GM12878 (cell line): ENCODE results near the gene FTO. TPM values are rescaled to one million over a fixed set of nuclear protein-coding genes. Genes with fewer than 3 reads are reported as not detected.

Source experiments
- ATAC-seq: fragments of 200-7000 bp; cut with Tn5 transposase; 3 replicates; pipeline ENCODE4 v1.9.1; 2020; ENCODE audit warnings: mild to moderate bottlenecking, moderate library complexity
- BruUV-seq: library from RNA; stranded (reverse); fragments of 400-500 nt; replicated peaks from 2 replicates; lab custom pipeline; 2021; lab: Mats Ljungman, UMichigan
- CTCF ChIA-PET: fragments of 300-600 bp; sonication (Branson Sonifier 250); formaldehyde crosslinking; extraction: SDS; loops from one replicate; lab custom pipeline; 2021; ENCODE audit warnings: inconsistent platforms; lab: Yijun Ruan, JAX
- POLR2A ChIA-PET: fragments of 350-600 bp; formaldehyde crosslinking; extraction: SDS; loops from one replicate; lab custom pipeline; 2021; ENCODE audit warnings: inconsistent platforms; lab: Charles Lee
- RAD21 ChIA-PET: fragments of 300-600 bp; sonication (Branson Sonifier 250); formaldehyde crosslinking; loops from one replicate; lab custom pipeline; 2023; ENCODE audit warnings: antibody characterized with exemption; ENCODE audit not compliant: unreplicated experiment; lab: Charles Lee
- SMC1A ChIA-PET: fragments of 300-600 bp; sonication (Branson Sonifier 250); formaldehyde crosslinking; loops from one replicate; lab custom pipeline; 2023; ENCODE audit not compliant: unreplicated experiment, uncharacterized antibody; lab: Charles Lee
- DNase-seq: peaks from one replicate; pipeline ENCODE4 v3.0.0-alpha.2; 2011; ENCODE audit warnings: low read depth, low spot score
- FAIRE-seq: peaks from 3 replicates; lab custom pipeline; 2011; peaks lifted over from hg19 to GRCh38; lab: Jason Lieb, UNC
- H2AFZ ChIP-seq: 2 replicates; pipeline ENCODE4 v1.6.0; 2011; ENCODE audit warnings: low read depth, low read length, control low read depth; ENCODE audit not compliant: control insufficient read depth
- H3K27ac ChIP-seq: 2 replicates; pipeline ENCODE4 v1.5.1; 2011; ENCODE audit warnings: control low read depth; ENCODE audit not compliant: control insufficient read depth, insufficient read depth
- H3K27me3 ChIP-seq, 2 experiments: replicated peaks in 1 of 2; 2 replicates each; pipeline versions ENCODE4 v1.6.0 to v1.6.1; 2011; ENCODE audit warnings: low read length in 1 of 2; ENCODE audit not compliant: control insufficient read depth in 2 of 2, insufficient read depth in 2 of 2
- H3K36me3 ChIP-seq, 2 experiments: 2 replicates each; pipeline ENCODE4 v1.5.1; 2011; ENCODE audit warnings: low read length in 1 of 2; ENCODE audit not compliant: control insufficient read depth in 2 of 2, insufficient read depth in 2 of 2
- H3K4me1 ChIP-seq: 2 replicates; pipeline ENCODE4 v1.6.1; 2011; ENCODE audit warnings: mild to moderate bottlenecking, low read length, moderate library complexity, mixed read lengths; ENCODE audit not compliant: control insufficient read depth, insufficient read depth
- H3K4me2 ChIP-seq: 2 replicates; pipeline ENCODE4 v1.6.0; 2011; ENCODE audit warnings: control low read depth; ENCODE audit not compliant: control insufficient read depth, insufficient read depth
- H3K4me3 ChIP-seq: fragments of 200-600 bp; sonication (generic); 2 replicates; pipeline ENCODE4 v1.5.1; 2016
- H3K79me2 ChIP-seq: 2 replicates; pipeline ENCODE4 v1.6.0; 2011; ENCODE audit warnings: low read length; ENCODE audit not compliant: control insufficient read depth, insufficient read depth
- H3K9ac ChIP-seq: 2 replicates; pipeline ENCODE4 v1.8.0; 2011; ENCODE audit warnings: low read length, control low read depth, mixed read lengths; ENCODE audit not compliant: control insufficient read depth, insufficient read depth
- H3K9me3 ChIP-seq: replicated peaks from 3 replicates; pipeline ENCODE4 v1.5.1; 2011; ENCODE audit warnings: mild to moderate bottlenecking, low read length; ENCODE audit not compliant: control insufficient read depth, insufficient read depth
- H4K20me1 ChIP-seq: 2 replicates; pipeline ENCODE4 v1.6.0; 2011; ENCODE audit not compliant: control insufficient read depth, insufficient read depth
- BACH1 ChIP-seq: fragments of 450-650 bp; IDR thresholded peaks from 2 replicates; pipeline ENCODE4 v1.6.1; 2017; ENCODE audit warnings: mild to moderate bottlenecking, borderline replicate concordance
- GATAD2B ChIP-seq: fragments of 450-650 bp; conservative IDR thresholded peaks from 2 replicates; pipeline ENCODE4 v1.6.1; 2017; ENCODE audit warnings: low read depth, mild to moderate bottlenecking, moderate library complexity
- MTA3 ChIP-seq: IDR thresholded peaks from 2 replicates; pipeline ENCODE4 v1.6.1; 2012; ENCODE audit warnings: low read length, inconsistent platforms, borderline replicate concordance
- NBN ChIP-seq: fragments of 450-650 bp; IDR thresholded peaks from 2 replicates; pipeline ENCODE4 v1.6.1; 2016
- NFIC ChIP-seq: IDR thresholded peaks from 2 replicates; pipeline ENCODE4 v1.6.1; 2012; ENCODE audit warnings: low read depth, mild to moderate bottlenecking, inconsistent platforms, low read length, moderate library complexity
- POU2F2 ChIP-seq: IDR thresholded peaks from 3 replicates; pipeline ENCODE4 v1.6.1; 2011; ENCODE audit warnings: low read depth, mild to moderate bottlenecking, low read length, borderline replicate concordance
- RAD51 ChIP-seq: fragments of 450-650 bp; IDR thresholded peaks from 2 replicates; pipeline ENCODE4 v1.6.1; 2016; ENCODE audit warnings: moderate library complexity, mild to moderate bottlenecking, inconsistent platforms
- RB1 ChIP-seq: fragments of 450-650 bp; formaldehyde crosslinking; IDR thresholded peaks from 2 replicates; pipeline ENCODE4 v1.6.1; 2017; ENCODE audit warnings: mild to moderate bottlenecking, borderline replicate concordance
- SIN3A ChIP-seq: IDR thresholded peaks from 2 replicates; pipeline ENCODE4 v1.6.1; 2012; ENCODE audit warnings: low read depth, low read length, improper control_type of control experiment
- SREBF1 ChIP-seq: IDR thresholded peaks from 2 replicates; pipeline ENCODE4 v1.6.1; 2012; ENCODE audit warnings: mild to moderate bottlenecking, low read length
- SUZ12 ChIP-seq: fragments of 200-600 bp; sonication (generic); IDR thresholded peaks from one replicate; pipeline ENCODE4 v1.6.1; 2018; ENCODE audit warnings: antibody characterized with exemption, mild to moderate bottlenecking; ENCODE audit not compliant: unreplicated experiment
- ZNF207 ChIP-seq: fragments of 450-650 bp; IDR thresholded peaks from 2 replicates; pipeline ENCODE4 v1.6.1; 2014; ENCODE audit warnings: antibody characterized with exemption, mild to moderate bottlenecking, borderline replicate concordance
- whole genome bisulfite sequencing: methylation state at CpG from one replicate; pipeline ENCODE4 v1.1.6; 2016; ENCODE audit warnings: low lambda C conversion rate; ENCODE audit not compliant: insufficient replicate concordance, insufficient coverage; ENCODE audit errors: missing lambda C conversion rate; 5-methylcytosine and 5-hydroxymethylcytosine counted together
- in situ Hi-C: fragments of 300-500 bp; cut with MboI; formaldehyde crosslinking; loops from 9 replicates; pipeline ENCODE4 v1.14.3; 2018; ENCODE audit warnings: mixed read lengths
- intact Hi-C: fragments of 100-400 bp; cut with micrococcal nuclease; formaldehyde crosslinking; loops from one replicate; pipeline ENCODE4 v1.14.2; 2022; ENCODE audit not compliant: unreplicated experiment
- polyA plus RNA-seq, 11 experiments: library from polyadenylated mRNA; depleted of rRNA in 4 of 11; unstranded in 6 of 11; stranded (reverse) in 5 of 11; fragments of >200 nt; fragmentation: Nextera tagmentation in 4 of 11; fragmentation: Illumina TruSeq in 1 of 11; extraction: Ambion mirVana in 4 of 11; extraction: Trizol in 1 of 11; gene quantifications; 1 replicate in 1 of 11; 2 replicates in 10 of 11; pipeline versions ENCODE4 v1.2.1 to v1.2.3, GENCODE V29; 2011 to 2016; ENCODE audit warnings: inconsistent platforms in 2 of 11, missing spikeins in 2 of 11, low read depth in 1 of 11
- total RNA-seq, 4 experiments: library from RNA; depleted of rRNA in 3 of 4; stranded (reverse); fragments of >200 nt in 3 of 4; fragmentation: Illumina TruSeq in 1 of 4; extraction: Trizol in 1 of 4; gene quantifications; 2 replicates each; pipeline versions ENCODE4 v1.2.1 to v1.2.3, GENCODE V29; 2013 to 2021
- TF ChIP-seq, protein P1 (sequence below): fragments of 450-650 bp; IDR thresholded peaks from 2 replicates; pipeline ENCODE4 v1.6.1; 2017; ENCODE audit warnings: mild to moderate bottlenecking
- TF ChIP-seq, protein P2 (sequence below): fragments of 450-650 bp; formaldehyde crosslinking; IDR thresholded peaks from 2 replicates; pipeline ENCODE4 v1.5.0; 2022; ENCODE audit warnings: mild to moderate bottlenecking, missing genetic modification characterization
- TF ChIP-seq, protein P3 (sequence below): fragments of 450-650 bp; IDR thresholded peaks from 2 replicates; pipeline ENCODE4 v1.6.1; 2017; ENCODE audit warnings: antibody characterized with exemption, mild to moderate bottlenecking, moderate library complexity

The FTO gene
- total and polyA plus RNA-seq, 10 of the 15 experiments (the other 5 are each of a cell fraction or from before 2014, with no cell fraction given), result 20.1 to 55.0 (median 47.0) TPM

DNA sequence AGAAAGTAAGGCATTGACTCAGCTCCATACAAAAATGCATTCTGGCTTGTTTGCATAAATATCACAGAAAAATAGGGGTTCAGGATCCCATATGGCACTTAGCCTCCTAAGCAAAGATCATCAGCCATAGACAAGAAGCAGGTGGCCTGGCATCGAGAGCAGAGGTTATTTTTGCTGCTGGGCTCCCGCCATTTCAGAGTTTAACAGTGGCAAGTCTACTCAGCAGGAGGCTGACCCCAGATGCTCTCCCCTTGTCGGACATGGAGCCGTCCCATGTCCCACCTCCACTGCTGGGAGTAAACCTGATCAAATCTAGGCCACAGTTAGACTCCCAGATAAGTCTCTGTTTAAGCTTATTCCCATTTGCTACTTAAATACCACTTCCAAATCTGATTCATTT, 269.1 kb downstream of the FTO start (continued):
- TF ChIP-seq, protein P1, sequence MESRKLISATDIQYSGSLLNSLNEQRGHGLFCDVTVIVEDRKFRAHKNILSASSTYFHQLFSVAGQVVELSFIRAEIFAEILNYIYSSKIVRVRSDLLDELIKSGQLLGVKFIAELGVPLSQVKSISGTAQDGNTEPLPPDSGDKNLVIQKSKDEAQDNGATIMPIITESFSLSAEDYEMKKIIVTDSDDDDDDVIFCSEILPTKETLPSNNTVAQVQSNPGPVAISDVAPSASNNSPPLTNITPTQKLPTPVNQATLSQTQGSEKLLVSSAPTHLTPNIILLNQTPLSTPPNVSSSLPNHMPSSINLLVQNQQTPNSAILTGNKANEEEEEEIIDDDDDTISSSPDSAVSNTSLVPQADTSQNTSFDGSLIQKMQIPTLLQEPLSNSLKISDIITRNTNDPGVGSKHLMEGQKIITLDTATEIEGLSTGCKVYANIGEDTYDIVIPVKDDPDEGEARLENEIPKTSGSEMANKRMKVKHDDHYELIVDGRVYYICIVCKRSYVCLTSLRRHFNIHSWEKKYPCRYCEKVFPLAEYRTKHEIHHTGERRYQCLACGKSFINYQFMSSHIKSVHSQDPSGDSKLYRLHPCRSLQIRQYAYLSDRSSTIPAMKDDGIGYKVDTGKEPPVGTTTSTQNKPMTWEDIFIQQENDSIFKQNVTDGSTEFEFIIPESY, result no peak
- TF ChIP-seq SREBF1 (no peak), SUZ12 (no peak), RB1 (no peak), ZNF207 (no peak), NBN (no peak), NFIC (no peak)
- TF ChIP-seq, protein P2, sequence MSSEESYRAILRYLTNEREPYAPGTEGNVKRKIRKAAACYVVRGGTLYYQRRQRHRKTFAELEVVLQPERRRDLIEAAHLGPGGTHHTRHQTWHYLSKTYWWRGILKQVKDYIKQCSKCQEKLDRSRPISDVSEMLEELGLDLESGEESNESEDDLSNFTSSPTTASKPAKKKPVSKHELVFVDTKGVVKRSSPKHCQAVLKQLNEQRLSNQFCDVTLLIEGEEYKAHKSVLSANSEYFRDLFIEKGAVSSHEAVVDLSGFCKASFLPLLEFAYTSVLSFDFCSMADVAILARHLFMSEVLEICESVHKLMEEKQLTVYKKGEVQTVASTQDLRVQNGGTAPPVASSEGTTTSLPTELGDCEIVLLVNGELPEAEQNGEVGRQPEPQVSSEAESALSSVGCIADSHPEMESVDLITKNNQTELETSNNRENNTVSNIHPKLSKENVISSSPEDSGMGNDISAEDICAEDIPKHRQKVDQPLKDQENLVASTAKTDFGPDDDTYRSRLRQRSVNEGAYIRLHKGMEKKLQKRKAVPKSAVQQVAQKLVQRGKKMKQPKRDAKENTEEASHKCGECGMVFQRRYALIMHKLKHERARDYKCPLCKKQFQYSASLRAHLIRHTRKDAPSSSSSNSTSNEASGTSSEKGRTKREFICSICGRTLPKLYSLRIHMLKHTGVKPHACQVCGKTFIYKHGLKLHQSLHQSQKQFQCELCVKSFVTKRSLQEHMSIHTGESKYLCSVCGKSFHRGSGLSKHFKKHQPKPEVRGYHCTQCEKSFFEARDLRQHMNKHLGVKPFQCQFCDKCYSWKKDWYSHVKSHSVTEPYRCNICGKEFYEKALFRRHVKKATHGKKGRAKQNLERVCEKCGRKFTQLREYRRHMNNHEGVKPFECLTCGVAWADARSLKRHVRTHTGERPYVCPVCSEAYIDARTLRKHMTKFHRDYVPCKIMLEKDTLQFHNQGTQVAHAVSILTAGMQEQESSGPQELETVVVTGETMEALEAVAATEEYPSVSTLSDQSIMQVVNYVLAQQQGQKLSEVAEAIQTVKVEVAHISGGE (CRISPR knock-in tag), result no peak

DNA sequence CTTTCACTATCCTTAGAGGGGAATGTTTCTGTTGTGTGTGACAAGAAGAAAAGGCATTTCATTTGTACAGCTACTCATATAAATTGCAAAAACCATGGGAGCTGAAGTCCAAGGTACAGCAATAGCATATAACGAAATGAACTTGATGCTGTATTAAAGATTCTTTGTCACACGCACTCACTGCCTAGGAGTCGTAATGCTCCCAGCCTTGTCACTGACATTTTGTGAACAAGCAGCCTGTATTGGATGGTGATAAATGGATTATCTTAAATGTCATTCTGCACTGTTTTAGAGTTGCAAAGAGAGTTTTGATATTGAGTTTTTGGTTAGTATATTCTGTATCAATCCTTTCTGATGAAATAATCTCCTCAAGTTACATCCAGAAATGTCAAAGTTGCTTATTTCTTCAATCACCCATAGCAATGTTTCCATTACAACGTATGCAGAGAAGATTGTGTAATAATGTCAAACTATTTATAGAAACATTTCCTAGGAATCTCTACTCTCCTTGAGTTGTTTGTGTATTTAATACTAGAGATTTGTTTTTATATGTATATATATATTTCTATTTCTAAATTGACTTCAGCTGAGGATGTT, 270.6 kb downstream of the FTO start:
- Histone ChIP-seq H3K4me2 (no peak overlapping the region), H3K9ac (no peak overlapping the region), H3K4me1 (no peaks in the 10 kb centered on the region), H3K9me3 (no peaks in the 10 kb centered on the region), H3K79me2 (no peaks in the 10 kb centered on the region), H2AFZ (no peak overlapping the region), H3K36me3 (no peaks in the 10 kb centered on the region), H3K27ac (no peak overlapping the region), H4K20me1 (no peaks in the 10 kb centered on the region), H3K4me3 (no peak overlapping the region), H3K27me3 (no peaks in the 10 kb centered on the region)
- ChIA-PET CTCF (no interaction called here), RAD21 (no interaction called here), SMC1A (no interaction called here), POLR2A (no interaction called here)
- DNase-seq, result no peak
- no peak for ATAC-seq
- BruUV-seq, result no TSS peak
- FAIRE-seq, result no peak
- intact Hi-C loops (no loop called here), in situ Hi-C loops (no loop called here)
- WGBS, result 99% methylated on average over 4 of the region's 4 CpGs
- no peak for TF ChIP-seq GATAD2B
- no peak for TF ChIP-seq SIN3A
- TF ChIP-seq MTA3, result no peak
- TF ChIP-seq POU2F2, result no peak
- TF ChIP-seq RAD51, result no peak
- TF ChIP-seq BACH1, result no peak
- TF ChIP-seq, protein P3, sequence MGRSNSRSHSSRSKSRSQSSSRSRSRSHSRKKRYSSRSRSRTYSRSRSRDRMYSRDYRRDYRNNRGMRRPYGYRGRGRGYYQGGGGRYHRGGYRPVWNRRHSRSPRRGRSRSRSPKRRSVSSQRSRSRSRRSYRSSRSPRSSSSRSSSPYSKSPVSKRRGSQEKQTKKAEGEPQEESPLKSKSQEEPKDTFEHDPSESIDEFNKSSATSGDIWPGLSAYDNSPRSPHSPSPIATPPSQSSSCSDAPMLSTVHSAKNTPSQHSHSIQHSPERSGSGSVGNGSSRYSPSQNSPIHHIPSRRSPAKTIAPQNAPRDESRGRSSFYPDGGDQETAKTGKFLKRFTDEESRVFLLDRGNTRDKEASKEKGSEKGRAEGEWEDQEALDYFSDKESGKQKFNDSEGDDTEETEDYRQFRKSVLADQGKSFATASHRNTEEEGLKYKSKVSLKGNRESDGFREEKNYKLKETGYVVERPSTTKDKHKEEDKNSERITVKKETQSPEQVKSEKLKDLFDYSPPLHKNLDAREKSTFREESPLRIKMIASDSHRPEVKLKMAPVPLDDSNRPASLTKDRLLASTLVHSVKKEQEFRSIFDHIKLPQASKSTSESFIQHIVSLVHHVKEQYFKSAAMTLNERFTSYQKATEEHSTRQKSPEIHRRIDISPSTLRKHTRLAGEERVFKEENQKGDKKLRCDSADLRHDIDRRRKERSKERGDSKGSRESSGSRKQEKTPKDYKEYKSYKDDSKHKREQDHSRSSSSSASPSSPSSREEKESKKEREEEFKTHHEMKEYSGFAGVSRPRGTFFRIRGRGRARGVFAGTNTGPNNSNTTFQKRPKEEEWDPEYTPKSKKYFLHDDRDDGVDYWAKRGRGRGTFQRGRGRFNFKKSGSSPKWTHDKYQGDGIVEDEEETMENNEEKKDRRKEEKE, result no peak
